ENCODE results near the gene SASH1.

DNA sequence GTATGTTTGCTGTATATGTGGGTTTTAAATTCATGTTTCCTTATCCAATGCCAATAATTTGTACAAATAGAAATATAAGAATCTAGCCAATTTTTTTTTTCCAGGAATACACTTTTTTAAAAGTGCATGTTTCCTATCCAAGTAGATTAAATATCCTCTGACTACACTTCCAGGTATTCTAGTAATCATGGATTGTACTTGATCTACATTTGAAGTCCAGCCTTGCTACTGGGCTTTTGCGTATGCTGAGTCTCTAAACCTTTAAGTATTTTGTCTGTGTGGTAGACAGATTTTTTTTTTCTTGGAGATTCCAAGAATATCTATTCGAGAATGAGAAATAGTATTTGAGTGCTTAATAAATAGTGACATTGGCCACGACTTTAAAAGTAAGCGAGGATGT lies 188.3 kb downstream of the SASH1 start:
- TF ChIP-seq GATA2 (IDR thresholded peaks at IDR 0.05; ENCODE audit: low read depth, low read length) (no peak), GATA3 (IDR thresholded peaks at IDR 0.05; ENCODE audit: low read depth, low read length) (no peak)

Data from SH-SY5Y (cell line).